HG02678 (cell line): ENCODE data around the gene TUBA3E.
"Not testable (repeated sequence)": the region's sequence is repeated elsewhere in the genome, so short reads cannot be mapped to it uniquely, and the experiment has no call there.

Source experiments
- ATAC-seq: cut with Tn5 transposase; IDR thresholded peaks from one replicate; pipeline ENCODE4 v1.9.1; 2021; ENCODE audit warnings: mild to moderate bottlenecking, moderate library complexity; ENCODE audit not compliant: unreplicated experiment

TUBA3E gene

GRCh38 chr2:130192451-130192850, 5.8 kb downstream of the TUBA3E start:
- not testable (repeated sequence) for ATAC-seq

- not testable (repeated sequence) for ATAC-seq
Observed at GRCh38 chr2:130191319-130191718, 6.9 kb downstream of the TUBA3E start.

- ATAC-seq, result no peak
Observed at GRCh38 chr2:130190237-130190636, 8.0 kb downstream of the TUBA3E start.

- ATAC-seq, result not testable (repeated sequence)
Observed at GRCh38 chr2:130188958-130189357, 9.3 kb downstream of the TUBA3E start.

- ATAC-seq, result not testable (repeated sequence)
Observed at GRCh38 chr2:130187859-130188792, 10.1 kb downstream of the TUBA3E start.

GRCh38 chr2:130187268-130187667, 11.0 kb downstream of the TUBA3E start:
- no peak for ATAC-seq

- ATAC-seq, result no peak
Observed at GRCh38 chr2:130186391-130186790, 11.8 kb downstream of the TUBA3E start.

- no peak for ATAC-seq
Observed at GRCh38 chr2:130185896-130186295, 12.3 kb downstream of the TUBA3E start.

- no peak for ATAC-seq
Observed at GRCh38 chr2:130185436-130185835, 12.8 kb downstream of the TUBA3E start.

- ATAC-seq, result no peak
Observed at GRCh38 chr2:130183512-130184373, 14.5 kb downstream of the TUBA3E start.

GRCh38 chr2:130182826-130183511, 15.3 kb downstream of the TUBA3E start:
- ATAC-seq, result peak; percentile 1

GRCh38 chr2:130181880-130182682, 16.2 kb downstream of the TUBA3E start, which contains the start of gene MZT2B:
Gene MZT2B, plus strand, starts transcription at chr2:130182262. Its CDS starts 21 bp downstream, at chr2:130182283.
- ATAC-seq, result peak; percentile 84

- ATAC-seq, result peak; percentile 57
Observed at GRCh38 chr2:130181325-130181879, 16.8 kb downstream of the TUBA3E start, which contains the start of gene SMPD4. Gene SMPD4, minus strand, starts transcription at chr2:130181602. Its CDS starts 5,010 bp downstream, at chr2:130176592.

- not testable (repeated sequence) for ATAC-seq
Observed at GRCh38 chr2:130180404-130181324, 17.6 kb downstream of the TUBA3E start.

GRCh38 chr2:130174866-130175265, 23.4 kb downstream of the TUBA3E start:
- peak; percentile 62 for ATAC-seq

GRCh38 chr2:130169896-130170295, 28.3 kb downstream of the TUBA3E start:
- no peak for ATAC-seq

GRCh38 chr2:130169163-130169562, 29.1 kb downstream of the TUBA3E start:
- ATAC-seq, result not testable (repeated sequence)

- ATAC-seq, result not testable (repeated sequence)
Observed at GRCh38 chr2:130166611-130167010, 31.6 kb downstream of the TUBA3E start.
